ENCODE data around the gene COL6A2. TPM values are rescaled to one million over a fixed set of nuclear protein-coding genes. Genes with fewer than 3 reads are reported as not detected.
"Not testable (repeated sequence)": the region's sequence is repeated elsewhere in the genome, so short reads cannot be mapped to it uniquely, and the experiment has no call there.

Gene COL6A2
- total and polyA plus RNA-seq, 10 donors = 101 to 259 (median 192) TPM

DNA sequence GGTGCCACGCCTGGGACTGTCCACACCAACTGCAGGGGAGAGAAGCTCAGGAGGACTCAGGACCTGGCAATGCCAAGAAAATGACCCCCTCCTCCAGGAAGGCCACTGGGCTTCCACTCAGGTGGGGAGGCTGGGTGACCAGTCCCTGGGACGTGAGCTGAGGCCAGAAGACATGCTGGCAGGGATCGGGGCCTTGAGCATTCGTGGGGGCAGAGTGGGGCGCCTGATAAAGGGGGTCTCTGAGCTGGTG lies 15.3 kb upstream of the COL6A2 start:
- Histone ChIP-seq H3K4me1 (peaks cover 0 to 3% (median 0%) of the 10 kb centered on the region in 6 donors), H3K4me3 (no peak overlapping the region), H3K27ac (no peak overlapping the region), H3K36me3 (no peaks in the 10 kb centered on the region), H3K27me3 (replicated peaks in 1 of 7) (peaks cover 0 to 37% (median 0%) of the 10 kb centered on the region in 7 donors), H3K9me3 (peaks cover 0 to 22% (median 13%) of the 10 kb centered on the region in 8 donors)
- DNase-seq = no peak
- WGBS, 5 donors = 83 to 95% (median 90%) methylated on average over 2 to 5 of the region's 5 CpGs
- intact Hi-C loops (cut with DNase I; ENCODE audit: low total_unique reads) = no loop called here
- TF ChIP-seq, protein P1, sequence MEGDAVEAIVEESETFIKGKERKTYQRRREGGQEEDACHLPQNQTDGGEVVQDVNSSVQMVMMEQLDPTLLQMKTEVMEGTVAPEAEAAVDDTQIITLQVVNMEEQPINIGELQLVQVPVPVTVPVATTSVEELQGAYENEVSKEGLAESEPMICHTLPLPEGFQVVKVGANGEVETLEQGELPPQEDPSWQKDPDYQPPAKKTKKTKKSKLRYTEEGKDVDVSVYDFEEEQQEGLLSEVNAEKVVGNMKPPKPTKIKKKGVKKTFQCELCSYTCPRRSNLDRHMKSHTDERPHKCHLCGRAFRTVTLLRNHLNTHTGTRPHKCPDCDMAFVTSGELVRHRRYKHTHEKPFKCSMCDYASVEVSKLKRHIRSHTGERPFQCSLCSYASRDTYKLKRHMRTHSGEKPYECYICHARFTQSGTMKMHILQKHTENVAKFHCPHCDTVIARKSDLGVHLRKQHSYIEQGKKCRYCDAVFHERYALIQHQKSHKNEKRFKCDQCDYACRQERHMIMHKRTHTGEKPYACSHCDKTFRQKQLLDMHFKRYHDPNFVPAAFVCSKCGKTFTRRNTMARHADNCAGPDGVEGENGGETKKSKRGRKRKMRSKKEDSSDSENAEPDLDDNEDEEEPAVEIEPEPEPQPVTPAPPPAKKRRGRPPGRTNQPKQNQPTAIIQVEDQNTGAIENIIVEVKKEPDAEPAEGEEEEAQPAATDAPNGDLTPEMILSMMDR (IDR thresholded peaks at IDR 0.05 in 8 of 11, conservative IDR thresholded peaks at IDR 0.05 in 3 of 11) = no peak
- TF ChIP-seq POLR2A (IDR thresholded peaks at IDR 0.05) (no peak), POLR2AphosphoS5 (IDR thresholded peaks at IDR 0.05) (no peak)

DNA sequence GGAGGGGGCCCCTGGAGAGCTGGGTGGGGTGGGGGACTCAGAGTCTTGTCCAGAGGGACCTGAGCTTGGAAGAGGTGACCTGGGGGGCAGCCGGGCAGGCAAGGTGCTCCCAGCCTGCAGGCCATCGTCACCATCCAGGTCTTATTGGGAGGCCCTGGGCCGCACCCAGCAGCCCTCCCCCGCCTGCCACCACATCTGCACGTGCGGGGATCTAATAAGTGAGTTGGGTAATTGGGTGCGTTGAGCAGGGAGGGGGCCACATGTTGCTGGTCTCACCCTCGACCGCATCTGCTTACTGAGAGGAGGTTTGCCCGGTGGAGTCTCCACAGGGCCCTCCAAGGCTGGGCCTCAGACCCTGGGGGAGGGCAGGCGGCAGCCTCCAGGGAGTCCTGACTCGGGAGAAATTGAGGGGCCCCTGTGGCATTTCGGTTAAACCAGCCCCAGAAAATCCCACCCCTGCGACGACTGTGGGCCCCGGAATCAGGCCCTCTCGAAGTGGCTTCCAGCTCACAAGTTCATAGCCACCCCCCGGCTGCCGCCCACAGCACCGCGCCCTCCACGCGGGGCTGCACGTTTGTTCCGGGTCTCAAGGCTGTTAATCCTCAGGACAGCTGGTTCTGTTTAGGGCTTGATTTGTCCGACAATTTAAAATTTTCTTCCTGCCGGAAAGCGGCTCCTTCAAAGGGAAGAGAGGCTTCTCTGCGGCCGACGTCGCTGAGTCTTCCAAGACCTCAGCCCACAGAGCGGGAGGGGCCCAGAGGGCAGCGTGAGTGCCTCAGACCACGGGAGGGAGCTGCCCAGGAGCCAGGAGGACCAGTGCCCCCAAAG lies 14.7 kb upstream of the COL6A2 start:
- Histone ChIP-seq H3K27ac (peak overlapping the region in 3 of 8 donors; percentile 30 to 41 (median 35)), H3K27me3 (replicated peaks in 1 of 7) (peaks cover 0 to 37% (median 0%) of the 10 kb centered on the region in 7 donors), H3K9me3 (peaks cover 0 to 27% (median 18%) of the 10 kb centered on the region in 8 donors), H3K36me3 (no peaks in the 10 kb centered on the region), H3K4me3 (no peak overlapping the region), H3K4me1 (peaks cover 0 to 3% (median 0%) of the 10 kb centered on the region in 6 donors)
- 67 to 80% (median 71%) methylated on average over 34 to 35 of the region's 35 CpGs for WGBS, 5 donors
- intact Hi-C loops (cut with DNase I; ENCODE audit: low total_unique reads) = no loop called here
- peak; percentile 62 for DNase-seq
- TF ChIP-seq, protein P1 (IDR thresholded peaks at IDR 0.05 in 8 of 11, conservative IDR thresholded peaks at IDR 0.05 in 3 of 11) = no peak
- TF ChIP-seq POLR2A (IDR thresholded peaks at IDR 0.05) (no peak), POLR2AphosphoS5 (IDR thresholded peaks at IDR 0.05) (peak in 1 of 3 donors; percentile 30)

DNA sequence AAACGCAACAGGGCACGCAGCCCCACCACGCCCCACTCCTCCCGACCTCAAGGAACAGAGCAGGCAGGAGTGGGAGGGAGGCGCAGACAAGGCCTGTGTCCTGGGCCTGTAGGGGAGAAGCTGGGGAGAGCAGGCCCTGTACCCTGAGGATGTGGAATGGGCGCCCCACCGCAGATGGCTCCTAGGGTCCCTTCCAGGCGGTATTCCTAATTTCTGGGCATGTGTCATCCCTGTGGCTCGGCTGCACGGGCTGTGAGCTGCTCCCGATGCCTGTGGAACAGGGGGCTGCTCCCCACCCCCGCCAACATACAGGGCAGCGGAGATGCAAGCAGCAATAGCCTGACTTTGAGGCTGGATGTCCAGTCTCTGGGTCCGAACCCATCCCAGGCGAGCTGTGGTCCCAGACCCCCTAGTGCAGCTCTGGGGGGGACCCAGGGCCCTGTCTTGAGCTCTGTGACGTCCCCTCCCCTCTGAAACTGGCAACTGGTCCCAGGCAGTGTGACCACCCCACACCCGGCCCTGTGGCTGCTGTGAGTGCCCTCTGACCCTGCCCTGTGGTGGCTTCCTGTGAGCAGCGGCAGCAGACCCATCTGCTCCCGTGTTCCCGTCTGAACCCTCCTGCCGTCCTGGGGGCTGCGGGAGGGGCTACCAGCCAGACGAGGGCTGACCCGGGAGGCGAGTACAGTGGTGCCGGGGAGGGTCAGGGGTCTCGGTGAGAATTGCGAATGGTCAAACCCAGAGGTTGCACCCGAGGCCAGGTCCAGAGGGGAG lies 13.9 kb upstream of the COL6A2 start:
- peak; percentile 57 for DNase-seq
- Histone ChIP-seq H3K4me3 (no peak overlapping the region), H3K9me3 (peaks cover 0 to 35% (median 25%) of the 10 kb centered on the region in 8 donors), H3K27me3 (replicated peaks in 1 of 7) (peaks cover 0 to 37% (median 0%) of the 10 kb centered on the region in 7 donors), H3K36me3 (no peaks in the 10 kb centered on the region), H3K4me1 (peaks cover 0 to 3% (median 0%) of the 10 kb centered on the region in 6 donors), H3K27ac (peak overlapping the region in 3 of 8 donors; percentile 30 to 41 (median 35))
- TF ChIP-seq POLR2A (IDR thresholded peaks at IDR 0.05) (no peak), POLR2AphosphoS5 (IDR thresholded peaks at IDR 0.05) (no peak)
- TF ChIP-seq, protein P1 (IDR thresholded peaks at IDR 0.05 in 8 of 11, conservative IDR thresholded peaks at IDR 0.05 in 3 of 11) = no peak
- 81 to 93% (median 84%) methylated on average over 19 to 29 of the region's 29 CpGs for WGBS, 5 donors
- intact Hi-C loops (cut with DNase I; ENCODE audit: low total_unique reads) = no loop called here

DNA sequence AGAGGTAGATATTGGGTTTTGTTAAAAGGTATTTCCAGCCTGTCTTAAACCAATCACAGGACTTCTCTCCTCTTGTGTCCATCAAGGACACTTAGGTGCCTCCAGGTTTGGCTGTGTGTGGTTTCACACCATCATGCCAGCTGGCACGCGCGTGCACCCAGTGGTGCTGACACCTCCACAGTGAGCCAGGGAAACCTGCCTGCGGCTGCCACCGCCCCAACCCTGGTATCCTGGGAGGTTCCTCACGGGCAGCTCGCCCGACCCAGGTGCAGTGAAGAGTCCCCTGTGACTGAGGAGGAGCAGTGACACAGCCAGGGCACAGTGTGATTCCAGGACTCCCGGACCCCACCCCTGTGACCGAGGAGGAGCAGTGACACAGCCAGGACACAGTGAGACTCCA lies 13.2 kb upstream of the COL6A2 start:
- H3K27me3 ChIP-seq (replicated peaks in 1 of 7) = peaks cover 0 to 37% (median 0%) of the 10 kb centered on the region in 7 donors
- intact Hi-C loops (cut with DNase I; ENCODE audit: low total_unique reads) = no loop called here
- no peak for DNase-seq
- peaks cover 0 to 3% (median 0%) of the 10 kb centered on the region in 6 donors for H3K4me1 ChIP-seq
- WGBS, 5 donors = 93 to 100% (median 96%) methylated on average over 5 to 10 of the region's 10 CpGs
- no peak for TF ChIP-seq POLR2A (IDR thresholded peaks at IDR 0.05)
- TF ChIP-seq, protein P1 (IDR thresholded peaks at IDR 0.05 in 8 of 11, conservative IDR thresholded peaks at IDR 0.05 in 3 of 11) = no peak
- TF ChIP-seq POLR2AphosphoS5 (IDR thresholded peaks at IDR 0.05) = no peak
- no peak overlapping the region for H3K4me3 ChIP-seq
- no peak overlapping the region for H3K27ac ChIP-seq
- peaks cover 0 to 38% (median 29%) of the 10 kb centered on the region in 8 donors for H3K9me3 ChIP-seq
- H3K36me3 ChIP-seq = no peaks in the 10 kb centered on the region

DNA sequence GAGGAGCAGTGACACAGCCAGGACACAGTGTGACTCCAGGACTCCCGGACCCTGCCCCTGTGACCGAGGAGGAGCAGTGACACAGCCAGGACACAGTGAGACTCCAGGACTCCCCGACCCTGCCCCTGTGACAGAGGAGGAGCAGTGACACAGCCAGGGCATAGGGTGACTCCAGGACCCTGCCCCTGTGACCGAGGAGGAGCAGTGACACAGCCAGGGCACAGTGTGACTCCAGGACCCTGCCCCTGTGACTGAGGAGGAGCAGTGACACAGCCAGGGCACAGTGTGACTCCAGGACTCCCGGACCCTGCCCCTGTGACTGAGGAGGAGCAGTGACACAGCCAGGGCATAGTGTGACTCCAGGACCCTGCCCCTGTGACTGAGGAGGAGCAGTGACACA lies 12.7 kb upstream of the COL6A2 start:
- intact Hi-C loops (cut with DNase I; ENCODE audit: low total_unique reads); DNase-seq; H3K4me3 ChIP-seq; H3K4me1 ChIP-seq; H3K27ac ChIP-seq; H3K36me3 ChIP-seq: not testable (repeated sequence)
- 76 to 91% (median 78%) methylated on average over 3 to 5 of the region's 5 CpGs; no CpG with 5 or more reads in 1 of the 5 donors for WGBS, 5 donors
- peaks cover 0 to 38% (median 29%) of the 10 kb centered on the region in 8 donors for H3K9me3 ChIP-seq
- peaks cover 0 to 37% (median 0%) of the 10 kb centered on the region in 7 donors for H3K27me3 ChIP-seq (replicated peaks in 1 of 7)

All from spleen (tissue), 11 donors.